Lung microvascular endothelial cell (primary cell): ENCODE data around the gene SLC25A51. TPM values are rescaled to one million over a fixed set of nuclear protein-coding genes. Genes with fewer than 3 reads are reported as not detected.
"Not testable (repeated sequence)": the region's sequence is repeated elsewhere in the genome, so short reads cannot be mapped to it uniquely, and the experiment has no call there.

Experiments used
- DNase-seq, 2 donors: peaks; one replicate each; pipeline versions ENCODE4 v3.0.0 to v3.0.0-alpha.2; 2010; ENCODE audit warnings: low read depth in 2 of 2
- total RNA-seq: library from RNA; depleted of rRNA; stranded (reverse); fragments of >200 nt; gene quantifications from 2 replicates; pipeline ENCODE4 v1.2.1, GENCODE V29; 2014

SLC25A51 gene
- total RNA-seq, 1 donor from 2014 or later: 63.9 TPM

DNA sequence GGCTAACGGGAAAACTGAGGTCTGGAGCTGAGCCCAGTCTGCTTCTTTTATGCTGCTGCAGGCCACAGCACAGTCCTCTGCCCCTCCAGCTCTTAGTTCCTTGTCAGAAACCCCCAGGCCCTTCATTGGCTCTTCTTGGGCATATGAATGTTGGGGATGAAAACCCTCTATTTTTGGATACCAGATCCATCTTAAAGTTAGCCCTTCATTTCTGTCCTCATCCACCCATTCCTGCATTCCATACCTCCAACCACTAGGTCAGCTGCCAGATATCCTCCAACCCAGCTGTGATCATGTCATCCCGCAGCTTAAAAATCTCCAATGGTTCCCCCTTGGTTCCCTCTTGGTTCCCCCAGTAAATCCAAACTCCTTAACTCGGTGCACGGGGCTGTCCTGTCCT lies 1.8 kb upstream of the SLC25A51 start:
- DNase-seq: no peak

DNA sequence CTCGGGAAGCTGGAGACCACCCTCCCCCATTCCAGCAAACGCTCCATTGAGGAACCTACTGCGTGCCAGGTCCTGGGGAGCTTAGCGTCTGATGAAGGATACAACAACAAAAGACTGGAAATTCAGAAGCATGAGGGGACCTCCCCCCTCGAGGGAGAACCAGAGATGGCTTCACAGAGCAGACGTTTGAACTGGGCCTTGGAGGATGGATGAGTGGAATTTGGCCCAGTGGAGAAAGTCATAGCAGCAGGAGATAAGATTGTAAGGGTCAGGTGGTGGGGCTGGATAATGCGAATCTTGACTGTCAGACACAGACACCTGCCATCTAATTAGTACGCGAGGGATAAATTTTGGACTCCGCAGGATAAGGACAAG lies 1.2 kb upstream of the SLC25A51 start:
- no peak for DNase-seq

DNA sequence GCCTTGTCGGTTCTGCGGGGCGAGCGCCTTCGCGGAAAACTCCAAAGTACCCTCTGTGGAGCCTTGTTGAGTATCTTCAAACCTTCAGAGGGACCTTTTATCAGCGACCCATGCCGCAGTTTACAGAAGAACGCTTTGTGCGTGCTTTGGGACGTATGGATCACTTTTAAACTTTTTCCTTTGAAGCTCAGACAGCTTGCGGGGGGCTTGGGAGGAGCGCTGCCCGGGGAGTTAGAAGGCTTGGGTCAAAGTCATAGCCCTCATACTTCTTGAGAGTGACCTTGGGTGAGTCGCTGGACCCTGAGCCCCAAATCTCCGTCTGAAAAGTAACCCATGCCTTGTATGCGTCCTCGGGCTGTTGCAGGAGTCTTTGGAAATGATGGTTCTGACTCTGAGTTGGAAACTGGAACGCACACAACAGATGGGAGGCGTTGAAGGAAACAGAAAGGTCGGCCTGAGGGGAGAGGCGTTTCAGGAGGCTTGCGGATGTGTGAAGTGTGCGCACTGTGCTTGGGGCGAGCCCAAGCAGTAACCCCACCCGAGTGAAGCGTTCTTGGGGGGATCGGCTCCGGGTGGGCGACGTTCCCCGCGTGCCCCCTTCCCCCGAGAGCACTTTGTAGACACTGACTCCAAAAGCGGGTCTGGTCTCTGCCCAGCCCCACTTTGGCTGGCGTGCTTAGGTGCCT lies 661 bp upstream of the SLC25A51 start:
- peak in 1 of 2 donors; percentile 49 for DNase-seq

DNA sequence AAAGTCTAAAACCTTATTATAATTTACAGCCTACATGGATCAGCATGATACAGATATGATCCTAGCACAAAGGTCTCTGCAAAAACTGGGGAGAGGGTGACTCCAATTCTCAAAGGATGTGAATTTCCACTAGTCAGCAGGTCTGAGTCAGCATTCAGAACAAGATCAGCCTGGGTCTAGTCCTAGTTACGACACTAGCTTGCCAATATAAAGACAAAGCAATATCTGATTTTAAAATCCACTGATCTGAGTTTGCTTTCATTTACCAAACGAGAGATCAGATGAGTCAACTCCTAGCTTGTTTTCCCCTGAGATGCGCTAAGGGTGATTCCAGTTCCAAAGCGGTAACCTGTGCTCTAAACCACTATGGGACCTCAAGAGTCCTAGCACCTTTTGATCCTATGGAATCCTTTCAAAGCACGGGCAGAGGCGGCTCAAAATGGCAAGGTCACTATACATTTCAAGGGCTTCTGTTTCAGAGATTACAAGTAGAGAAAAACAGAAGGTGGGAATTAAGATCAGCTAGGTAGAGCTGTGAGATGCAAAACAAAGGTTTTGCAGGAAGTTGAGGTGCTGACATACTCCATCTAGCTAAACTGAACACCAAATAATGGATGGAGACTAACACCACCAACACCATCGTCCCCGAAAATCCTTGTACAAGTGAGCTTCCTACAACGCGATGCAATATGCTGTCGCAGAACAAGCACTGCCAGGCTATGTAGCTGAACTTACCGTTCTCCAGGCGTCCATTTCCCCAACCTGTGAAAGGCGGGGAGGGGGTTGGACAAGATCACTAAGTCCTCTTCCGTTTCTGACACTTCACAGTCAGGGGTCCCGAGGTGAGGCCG lies 906 bp downstream of the SLC25A51 start:
- peak; percentile 46 to 47 for DNase-seq

DNA sequence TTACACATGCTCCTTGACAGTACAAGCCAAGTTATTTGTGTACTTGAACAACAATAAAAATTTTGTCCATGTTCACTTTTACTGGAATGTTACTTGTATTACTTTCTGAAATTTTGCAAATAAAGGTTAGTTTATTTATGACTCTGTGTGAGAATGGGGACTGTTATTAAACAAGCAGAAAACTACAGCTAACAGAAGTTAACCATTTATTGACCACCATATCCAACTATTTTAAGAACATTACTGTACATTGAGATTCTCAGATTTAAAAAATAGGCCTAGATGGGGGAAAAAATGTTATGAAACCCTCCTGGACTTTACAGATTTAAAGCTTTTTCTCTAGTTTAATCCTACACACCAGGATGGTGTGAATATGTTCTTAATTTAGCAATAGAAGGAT lies 1.8 kb downstream of the SLC25A51 start:
- DNase-seq: no peak

DNA sequence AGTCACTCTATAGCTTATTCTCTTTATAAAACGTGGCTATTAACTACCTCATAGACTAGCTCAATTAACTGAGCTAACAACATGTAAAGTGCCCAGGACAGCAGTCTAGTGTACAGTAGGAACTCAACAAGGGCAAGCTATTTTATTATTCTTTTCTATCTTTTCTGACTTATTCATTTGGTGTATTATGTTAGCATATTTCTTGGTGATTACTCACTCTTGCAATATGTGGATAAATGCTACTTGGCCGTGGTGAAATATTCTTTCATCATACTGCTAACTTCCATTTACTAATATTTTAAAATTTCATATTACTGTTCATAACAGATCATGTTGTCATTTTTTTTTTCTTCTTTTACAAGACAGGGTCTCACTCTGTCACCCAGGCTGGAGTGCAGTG lies 4.9 kb downstream of the SLC25A51 start:
- no peak for DNase-seq

DNA sequence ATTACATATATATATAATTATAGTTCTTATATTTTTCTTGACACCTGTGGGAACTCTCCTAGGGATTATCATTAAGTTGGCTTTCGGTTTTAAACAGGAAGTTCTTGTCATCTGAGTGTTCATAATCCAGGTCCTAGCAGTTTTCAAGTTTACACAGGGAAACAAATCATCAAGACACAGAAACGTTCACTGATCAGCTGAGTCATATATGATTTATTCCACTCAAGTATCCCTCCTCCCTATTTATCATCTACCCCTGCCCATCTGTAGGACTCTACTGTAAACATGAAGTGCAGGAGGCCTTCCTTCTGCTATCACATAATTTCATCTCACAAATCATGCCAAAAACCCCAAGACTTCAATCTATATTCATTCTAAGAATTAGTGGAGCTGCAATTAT lies 6.3 kb downstream of the SLC25A51 start:
- peak in 1 of 2 donors; percentile 75 for DNase-seq

DNA sequence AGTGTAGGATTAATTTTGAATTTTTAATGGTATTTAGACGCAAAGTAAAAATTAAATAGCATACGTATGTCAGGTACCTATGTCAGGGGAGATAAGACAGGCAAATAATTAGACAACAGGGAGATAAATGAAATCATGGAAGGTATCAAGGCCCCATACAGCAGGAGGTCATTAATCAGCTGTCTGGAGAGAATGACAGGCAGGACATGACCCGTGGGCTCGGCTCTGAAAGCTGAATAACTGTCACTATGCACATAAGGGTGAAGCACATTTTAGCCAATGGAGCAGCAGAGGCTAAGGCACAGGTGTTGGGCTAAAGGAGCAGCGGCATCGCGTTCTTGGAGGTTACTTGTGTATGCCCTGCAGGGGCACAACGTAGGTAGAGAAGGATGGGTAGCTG lies 11.9 kb downstream of the SLC25A51 start:
- no peak for DNase-seq

DNA sequence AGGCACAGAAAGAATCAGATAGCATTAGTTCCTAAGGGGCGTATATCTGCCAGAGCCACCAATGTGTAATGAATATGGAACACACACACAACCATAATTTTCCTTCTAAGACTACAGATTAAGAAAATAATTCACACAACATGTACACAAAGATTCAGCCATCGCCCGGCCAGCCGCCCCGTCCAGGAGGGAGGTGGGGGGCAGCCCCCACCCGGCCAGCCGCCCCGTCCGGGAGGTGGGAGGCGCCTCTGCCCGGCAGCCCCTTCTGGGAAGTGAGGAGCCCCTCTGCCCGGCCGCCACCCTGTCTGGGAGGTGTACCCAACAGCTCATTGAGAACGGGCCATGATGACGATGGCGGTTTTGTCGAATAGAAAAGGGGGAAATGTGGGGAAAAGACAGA lies 12.9 kb downstream of the SLC25A51 start:
- not testable (repeated sequence) for DNase-seq

DNA sequence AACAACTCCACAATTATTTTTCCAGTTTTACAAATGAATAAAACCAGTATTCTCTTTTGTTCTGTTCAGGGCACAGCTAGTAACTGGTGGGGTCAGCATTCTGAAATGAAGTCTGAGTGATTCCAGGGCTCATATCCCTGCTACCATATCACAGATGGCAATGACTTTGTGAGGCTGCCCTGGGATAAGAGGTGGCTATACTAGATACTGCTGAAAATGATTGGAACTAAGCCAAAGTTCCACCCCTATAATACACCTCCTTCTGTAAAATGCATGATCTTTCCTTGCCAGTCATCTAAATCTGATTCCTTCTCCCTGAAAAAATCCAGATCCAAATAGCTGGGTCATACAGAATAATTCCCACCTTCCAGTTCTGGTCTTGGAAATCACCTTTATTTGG lies 14.4 kb downstream of the SLC25A51 start:
- no peak for DNase-seq

DNA sequence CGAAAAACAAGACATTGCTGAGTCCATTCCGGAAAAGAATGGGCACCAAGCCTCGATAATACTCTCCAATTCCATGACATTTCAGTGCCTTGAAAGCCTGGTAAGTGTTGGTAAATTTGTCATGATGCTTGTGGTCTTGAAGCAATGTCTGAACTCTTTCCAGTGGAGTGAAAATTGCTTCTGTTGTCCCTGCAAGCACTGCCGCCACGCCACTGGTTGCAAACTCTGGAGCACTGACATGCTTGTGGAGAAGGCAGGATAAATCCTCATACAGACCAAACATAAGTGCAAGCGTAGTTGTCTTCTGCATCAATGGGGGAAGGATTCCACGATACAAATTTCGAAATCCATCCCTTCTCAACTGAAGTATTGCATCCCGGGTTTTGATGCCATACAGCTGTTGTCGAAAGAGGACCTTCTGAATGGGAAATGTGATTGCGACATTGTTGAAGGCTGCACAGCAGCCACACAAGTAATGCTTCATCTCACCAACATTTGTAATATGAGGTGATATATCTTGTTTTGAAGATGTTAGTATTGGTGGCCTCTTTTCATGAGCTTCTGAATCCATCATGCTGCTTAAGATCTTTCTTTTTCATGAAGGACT lies 15.8 kb downstream of the SLC25A51 start:
- not testable (repeated sequence) for DNase-seq

DNA sequence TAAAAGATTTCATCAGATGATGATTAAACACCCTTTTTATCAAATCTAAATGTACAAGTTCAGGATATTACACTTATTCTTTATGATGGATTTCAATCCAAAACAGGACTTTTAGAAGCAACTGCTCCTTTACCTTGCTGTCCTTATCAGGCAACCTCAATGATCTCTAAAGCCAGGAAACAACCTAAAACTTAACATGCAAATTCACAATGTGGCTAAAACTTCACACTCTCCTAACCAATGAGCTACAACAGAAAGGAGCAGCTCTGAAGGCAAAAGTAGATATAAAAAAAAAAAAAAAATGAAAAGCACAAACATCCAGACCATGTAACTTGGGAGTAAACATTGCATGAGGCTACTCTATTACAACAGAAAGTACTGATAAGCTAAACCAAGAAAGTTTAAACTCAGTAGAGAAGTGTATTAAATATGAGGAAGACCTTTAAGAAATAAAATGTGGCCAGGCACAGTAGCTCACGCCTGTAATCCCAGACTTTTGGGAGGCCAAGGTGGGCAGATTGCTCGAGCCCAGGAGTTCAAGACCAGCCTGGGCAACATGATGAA lies 22.9 kb downstream of the SLC25A51 start:
- DNase-seq: no peak

DNA sequence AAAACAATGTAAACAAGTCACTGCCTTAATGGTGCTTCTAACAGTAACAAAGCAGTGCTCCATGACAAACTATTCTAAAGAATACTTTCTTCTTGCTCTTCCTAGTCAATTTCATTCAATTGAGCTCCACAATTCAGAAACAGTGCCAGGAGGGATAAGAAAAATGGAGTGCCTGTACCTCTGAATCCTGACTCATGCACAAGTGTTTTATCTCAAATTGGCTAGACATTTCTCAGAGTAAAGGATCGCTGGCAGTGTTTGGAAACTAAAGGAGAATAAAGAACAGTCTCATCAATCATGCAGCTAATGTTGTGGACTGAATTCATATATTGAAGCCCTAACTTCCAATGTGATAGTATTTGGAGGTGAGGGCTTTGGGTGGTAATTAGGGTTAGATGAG lies 27.6 kb downstream of the SLC25A51 start:
- DNase-seq: no peak

DNA sequence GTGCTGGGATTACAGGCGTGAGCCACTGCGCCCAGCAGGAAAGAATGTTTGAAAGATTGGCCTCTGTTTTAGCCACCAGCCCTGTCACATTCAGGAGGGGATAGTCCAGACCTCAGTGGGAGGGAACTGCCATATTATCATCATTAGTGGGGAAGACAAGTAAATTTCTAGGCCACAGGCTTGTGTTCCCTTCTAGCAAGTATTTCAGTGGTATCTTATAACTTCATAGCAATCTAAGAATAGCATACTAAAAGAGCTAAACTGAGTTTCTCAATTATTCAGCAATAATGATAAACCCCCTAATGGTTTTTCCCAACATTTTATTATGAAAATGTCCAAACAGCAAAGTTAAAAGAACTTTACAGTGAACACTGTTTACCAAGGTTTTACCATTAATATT lies 30.0 kb downstream of the SLC25A51 start:
- no peak for DNase-seq

DNA sequence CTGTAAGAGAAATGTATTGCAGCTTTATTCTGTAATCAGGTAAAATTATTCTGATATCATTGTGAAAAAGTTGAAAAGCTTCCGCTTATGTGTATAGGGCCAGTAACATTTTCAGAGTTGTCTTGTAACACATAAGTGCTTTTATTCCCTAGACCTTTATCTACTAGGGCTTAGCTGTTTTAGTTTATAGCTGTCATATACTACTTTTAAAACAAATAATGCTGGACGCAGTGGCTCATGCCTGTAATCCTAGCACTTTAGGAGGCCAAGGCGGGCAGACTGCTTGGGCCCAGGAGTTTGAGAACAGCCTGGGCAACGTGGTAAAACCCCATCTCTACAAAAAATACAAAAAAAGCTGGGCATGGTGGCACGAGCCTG lies 33.1 kb downstream of the SLC25A51 start:
- no peak for DNase-seq

DNA sequence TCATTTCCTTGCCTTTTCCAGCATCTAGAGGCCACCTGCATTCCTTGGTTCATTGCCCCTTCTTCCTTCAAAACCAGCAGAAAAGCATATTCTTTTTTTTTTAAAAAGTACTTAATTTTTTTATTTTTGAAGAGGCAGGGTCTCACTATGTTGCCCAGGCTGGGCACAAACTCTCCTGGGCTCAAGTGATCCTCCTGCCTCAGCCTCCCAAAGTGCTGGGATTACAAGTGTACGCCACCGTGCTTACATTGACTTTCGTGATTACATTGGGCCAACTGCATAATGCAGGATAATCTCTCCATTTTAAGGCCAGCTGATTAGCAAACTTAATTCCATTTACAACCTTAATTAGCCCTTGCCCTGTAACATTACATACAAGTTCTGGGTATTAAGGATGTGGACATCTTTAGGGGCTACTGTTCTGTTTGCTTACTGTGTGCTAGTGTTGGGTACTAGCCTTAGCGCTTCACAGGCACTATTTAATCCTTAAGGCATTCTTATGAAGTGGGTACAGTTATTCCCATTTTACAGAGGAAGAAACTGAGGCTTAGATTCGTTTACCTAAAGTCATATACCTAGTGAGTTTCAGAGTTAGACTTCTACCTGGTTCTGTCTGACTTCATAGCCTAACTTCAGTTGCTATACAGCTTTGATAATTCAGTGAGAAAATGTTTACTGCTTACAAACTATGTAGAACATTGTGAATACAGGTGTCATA lies 33.7 kb downstream of the SLC25A51 start:
- no peak for DNase-seq

DNA sequence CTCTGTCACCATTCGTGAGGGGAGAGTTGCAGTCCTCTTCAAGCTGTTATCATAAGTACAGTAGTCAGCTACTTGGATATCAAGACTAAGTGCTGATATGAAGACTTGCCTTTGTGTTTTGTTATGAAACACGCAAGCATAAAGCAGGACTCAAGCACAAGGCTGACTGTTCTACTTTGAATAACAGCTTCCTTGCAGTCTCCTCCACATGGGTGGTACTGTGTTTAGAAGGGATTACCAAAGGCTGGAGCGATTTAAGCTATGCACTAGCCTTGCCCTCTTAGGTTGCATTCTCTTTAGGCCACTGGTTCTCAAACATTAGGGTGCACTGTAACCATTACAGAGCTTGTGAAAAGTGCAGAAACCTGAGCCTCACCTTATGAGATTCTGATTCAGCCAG lies 41.4 kb downstream of the SLC25A51 start:
- no peak for DNase-seq

DNA sequence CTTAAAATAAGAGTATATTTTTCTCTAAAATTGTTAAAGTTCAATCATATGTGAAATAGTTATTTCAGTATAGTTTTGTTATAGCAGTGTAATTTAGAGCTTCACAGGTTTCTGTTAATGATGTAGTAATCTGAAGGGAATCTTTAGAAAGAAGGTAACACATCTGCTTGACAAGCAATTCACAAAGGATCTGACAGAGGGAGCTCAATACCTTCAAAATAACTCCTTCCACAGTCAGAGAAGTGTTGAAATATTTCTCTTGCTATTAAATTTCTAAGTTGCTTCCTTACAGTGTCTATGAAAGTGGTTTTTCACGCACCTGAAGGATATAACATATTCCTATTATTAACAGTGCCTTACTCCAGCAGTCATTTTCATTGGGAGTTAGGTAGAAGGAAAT lies 44.9 kb downstream of the SLC25A51 start:
- DNase-seq: peak; percentile 7 to 12

DNA sequence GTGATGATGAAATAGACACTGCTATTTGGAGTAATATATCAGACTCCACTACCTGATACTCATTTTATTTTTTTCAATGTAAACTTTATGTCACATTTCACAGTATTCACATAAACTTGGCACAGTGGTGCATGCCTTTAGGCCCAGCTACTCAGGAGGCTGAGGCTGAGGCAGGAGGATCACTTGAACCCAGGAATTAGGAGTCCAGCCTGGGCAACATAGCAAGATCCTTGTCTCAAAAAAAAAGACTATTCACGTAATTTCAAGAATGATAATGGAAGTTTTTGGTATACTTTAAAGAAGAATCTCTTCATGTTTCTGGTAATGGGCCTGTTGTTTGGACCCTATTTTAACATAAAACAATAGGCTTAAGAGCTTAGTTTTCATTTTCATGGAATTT lies 47.4 kb downstream of the SLC25A51 start:
- no peak for DNase-seq

DNA sequence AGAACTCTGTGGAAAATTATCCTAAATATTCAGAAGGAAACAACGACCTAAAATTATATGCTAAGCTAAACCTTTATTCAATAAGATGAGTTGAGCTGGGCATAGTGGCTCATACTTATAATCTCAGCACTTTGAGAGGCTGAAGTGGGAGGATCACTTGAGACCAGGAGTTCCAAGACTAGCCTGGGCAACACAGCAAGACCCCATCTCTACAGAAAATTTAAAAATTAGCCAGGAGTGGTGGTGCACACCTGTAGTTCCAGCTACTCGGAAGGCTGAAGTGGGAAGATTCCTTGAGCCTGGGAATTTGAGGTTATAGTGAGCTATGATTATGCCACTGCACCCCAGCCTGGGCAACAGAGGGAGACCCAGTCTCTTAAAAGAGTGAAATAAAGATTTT lies 51.7 kb downstream of the SLC25A51 start:
- no peak for DNase-seq

DNA sequence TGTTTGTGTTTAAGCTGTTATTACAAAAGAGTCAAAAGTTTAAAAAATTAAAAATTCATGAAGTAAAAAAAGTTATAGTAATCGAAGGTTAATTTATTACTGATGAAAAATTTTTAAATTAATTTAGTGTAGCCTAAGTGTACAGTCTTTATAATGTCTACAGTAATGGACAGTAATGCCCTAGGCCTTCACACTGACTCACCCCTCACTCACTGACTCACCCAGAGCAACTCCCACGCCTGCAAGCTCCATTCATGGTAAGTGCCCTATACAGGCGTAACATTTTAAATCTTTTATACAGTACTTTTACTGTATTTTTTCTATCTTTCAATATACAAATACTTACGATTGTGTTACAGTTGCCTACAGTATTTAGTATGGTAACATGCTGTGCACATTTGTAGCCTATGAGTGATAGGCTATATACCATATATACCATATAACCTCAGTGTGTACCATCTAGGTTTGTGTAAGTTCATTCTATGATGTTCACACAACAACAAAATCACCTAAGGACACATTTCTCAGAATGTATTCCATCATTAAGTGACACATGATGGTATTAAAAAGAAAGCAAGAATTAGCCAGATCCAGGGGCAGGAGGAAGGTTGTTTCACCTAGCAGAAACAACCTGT lies 63.2 kb downstream of the SLC25A51 start:
- peak; percentile 18 to 75 for DNase-seq
